GM18499 (cell line): ENCODE data around the gene ATP5PD.

ENCODE experiments used
- ATAC-seq: cut with Tn5 transposase; IDR thresholded peaks from one replicate; pipeline ENCODE4 v1.9.1; 2021; ENCODE audit warnings: moderate number of reproducible peaks; ENCODE audit not compliant: insufficient read depth, unreplicated experiment

The ATP5PD gene

DNA sequence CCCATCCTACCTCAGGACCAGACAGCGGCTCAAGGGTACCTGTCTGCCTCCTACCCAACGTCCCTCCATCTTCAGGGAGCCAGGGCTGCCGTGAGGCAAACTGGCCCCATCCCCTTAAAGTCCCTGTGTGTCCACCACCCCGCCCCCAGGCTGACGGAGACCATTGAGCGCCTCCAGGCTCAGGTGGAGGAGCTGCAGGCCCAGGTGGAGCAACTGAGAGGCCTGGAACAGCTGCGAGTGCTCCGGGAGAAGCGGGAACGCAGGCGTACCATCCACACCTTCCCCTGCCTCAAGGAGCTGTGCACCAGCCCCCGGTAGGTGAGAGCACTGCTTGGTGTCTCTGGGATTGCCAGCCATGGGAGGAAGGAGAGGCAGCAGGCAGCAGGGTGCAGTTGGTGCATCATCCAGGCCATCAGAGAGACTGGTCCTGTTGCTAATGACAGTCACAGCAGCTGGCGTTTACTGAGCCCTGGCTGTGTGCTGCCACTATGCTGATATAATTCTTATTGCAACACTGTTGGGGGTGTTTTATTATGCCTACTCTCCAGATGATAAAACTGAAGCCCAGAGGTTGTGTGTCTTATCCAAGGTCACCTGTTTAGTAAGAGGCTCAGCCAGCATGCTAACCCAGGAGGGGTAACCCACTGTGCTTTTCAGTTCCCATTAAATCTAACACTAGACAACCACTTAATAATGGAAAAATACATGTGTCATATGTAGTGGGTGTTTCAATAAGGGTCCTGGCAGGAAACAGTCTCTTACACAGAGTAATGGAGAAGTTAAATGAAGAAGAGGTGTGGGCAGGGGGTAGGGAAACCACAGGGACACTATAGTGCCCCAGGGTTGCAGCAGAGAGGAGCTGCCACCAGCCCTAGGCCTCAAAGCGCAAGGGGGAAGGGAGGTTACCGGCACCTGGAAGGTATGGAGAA, 44.6 kb downstream of the ATP5PD start:
- no peak for ATAC-seq

DNA sequence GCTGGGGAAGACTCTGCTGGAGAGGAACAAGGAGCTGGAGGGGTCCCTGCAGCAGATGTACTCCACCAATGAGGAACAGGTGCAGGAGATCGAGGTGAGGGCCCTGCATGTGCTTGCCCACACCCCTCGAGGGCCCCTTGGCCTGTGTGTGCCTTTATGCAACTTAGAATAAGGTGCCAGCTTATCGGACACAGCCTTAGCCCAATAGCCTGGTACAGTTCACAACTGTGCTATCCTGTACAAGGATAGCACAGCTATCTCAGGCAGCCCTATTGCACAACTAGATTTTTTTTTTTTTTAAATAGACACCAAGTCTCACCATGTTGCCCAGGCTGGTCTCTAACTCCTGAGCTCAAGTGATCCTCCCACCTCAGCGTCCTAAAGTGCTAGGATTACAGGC, 47.2 kb downstream of the ATP5PD start:
- no peak for ATAC-seq

DNA sequence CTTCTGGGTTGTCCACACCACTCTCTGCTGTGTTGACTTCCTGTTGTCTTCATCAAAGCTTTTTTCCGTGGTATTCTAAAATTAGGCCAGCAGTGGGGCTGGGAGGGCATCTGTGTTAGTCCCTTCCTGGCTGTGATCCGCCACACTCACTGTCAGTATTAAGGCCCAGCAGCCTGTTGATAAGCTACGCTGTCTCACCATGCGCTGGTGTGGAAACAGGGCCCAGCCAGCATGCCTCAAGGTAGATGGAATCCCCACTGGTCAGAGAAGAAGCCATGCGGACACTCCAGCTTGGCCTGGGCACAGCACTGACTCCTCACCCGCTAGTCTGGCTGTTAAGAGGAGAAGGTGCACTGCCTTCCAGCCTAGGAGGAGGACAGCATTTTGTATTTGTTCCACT, 48.0 kb downstream of the ATP5PD start:
- no peak for ATAC-seq

DNA sequence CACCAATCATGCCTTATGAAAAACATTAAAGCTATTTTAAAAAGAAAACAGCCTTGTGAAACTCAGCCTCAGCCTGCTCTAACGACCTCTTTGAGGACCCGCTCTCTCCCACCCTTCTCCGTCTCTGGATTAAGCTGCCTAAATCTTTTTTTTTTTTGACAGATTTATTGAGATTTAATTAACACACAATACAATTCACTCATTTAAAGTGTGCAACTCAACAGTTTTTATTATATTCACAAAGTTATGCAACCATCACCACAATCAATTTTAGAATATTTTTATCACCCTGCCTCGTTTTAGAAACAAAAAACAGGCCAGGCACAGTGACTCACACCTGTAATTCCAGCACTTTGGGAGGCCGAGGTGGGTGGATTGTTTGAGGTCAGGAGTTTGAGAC, 50.9 kb downstream of the ATP5PD start:
- no peak for ATAC-seq

DNA sequence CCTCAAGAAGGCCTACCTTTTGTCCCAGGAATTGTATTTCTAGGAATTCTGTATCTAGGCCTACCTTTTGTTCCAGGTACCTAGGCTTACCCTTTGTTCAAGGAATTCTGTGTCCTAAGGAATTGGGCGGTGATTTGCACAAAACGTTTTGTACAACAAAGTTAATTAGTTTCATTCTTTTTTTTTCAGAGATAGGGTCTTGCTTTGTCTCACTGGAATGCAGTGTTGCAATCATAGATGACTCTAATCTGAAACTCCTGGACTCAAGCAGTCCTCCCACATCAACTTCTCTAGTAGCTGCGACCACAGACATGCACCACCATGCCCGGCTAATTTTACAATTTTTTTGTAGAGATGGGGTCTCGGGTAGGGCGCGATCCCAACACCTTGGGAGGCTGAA, 52.3 kb downstream of the ATP5PD start:
- ATAC-seq, result no peak

DNA sequence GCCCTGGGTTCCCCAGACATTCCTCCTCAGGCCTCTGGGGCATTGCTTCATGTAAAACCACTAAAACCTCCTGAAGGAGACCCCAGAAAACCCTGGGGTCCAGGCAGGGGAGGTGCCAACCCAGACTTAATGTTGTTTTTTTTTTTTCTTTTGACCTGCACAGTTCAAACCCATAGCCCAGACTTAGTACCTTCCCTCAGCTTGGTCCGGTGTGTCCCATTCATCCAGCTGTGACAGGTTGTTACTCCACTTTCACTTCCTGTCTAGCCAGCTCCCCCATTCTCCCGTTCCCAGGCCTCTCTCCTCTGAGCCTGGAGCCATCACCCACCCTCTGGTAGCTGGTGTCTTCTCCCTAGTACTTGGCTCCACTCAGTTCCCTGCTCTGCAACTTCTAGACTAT, 54.5 kb downstream of the ATP5PD start:
- ATAC-seq, result no peak

DNA sequence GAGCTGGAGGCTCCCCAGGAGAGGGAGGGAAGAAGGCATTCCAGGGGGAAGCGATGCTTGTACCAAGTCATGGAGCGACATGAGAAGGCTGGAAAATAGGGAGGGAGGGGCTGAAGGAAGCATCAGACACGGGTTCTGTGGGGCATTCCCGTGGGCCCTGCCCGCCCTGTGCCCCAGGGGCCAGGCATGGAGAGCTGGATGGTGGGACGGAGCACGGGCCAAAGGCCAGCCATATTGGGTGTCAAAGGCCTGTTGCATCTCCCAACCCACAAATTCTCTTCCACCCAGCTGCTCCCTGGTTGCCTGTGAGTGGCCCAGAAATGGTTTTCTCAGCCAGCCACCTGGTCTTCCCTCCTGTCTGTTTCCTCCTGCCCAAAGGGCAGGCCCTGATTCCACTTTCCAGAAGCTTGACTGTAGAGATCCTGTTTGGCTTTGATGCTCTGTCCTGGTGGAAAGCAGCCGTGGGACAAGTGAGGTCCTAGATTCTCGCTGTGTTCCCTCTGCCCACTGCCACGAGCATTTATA, 56.1 kb downstream of the ATP5PD start:
- no peak for ATAC-seq
